Tibial artery (tissue), 4 donors: ENCODE data around the gene SGMS2.
"Not testable (repeated sequence)": the region's sequence is repeated elsewhere in the genome, so short reads cannot be mapped to it uniquely, and the experiment has no call there.

ENCODE experiments used
- DNase-seq, 2 donors: peaks; one replicate each; pipeline ENCODE4 v3.0.0-alpha.2; 2019
- H3K27ac ChIP-seq, 2 donors: fragments of 200-600 bp; sonication (generic) in 1 of 2; 1 replicate in 1 of 2; 2 replicates in 1 of 2; pipeline ENCODE4 v1.5.1; 2018 to 2019; ENCODE audit warnings: mild to moderate bottlenecking in 1 of 2
- H3K27me3 ChIP-seq, 2 donors: fragments of 200-600 bp; sonication (generic) in 1 of 2; one replicate each; pipeline versions ENCODE4 v1.5.1 to v1.6.0; 2016 to 2019
- H3K36me3 ChIP-seq, 3 donors: fragments of 200-600 bp; sonication (generic) in 2 of 3; one replicate each; pipeline ENCODE4 v1.5.1; 2016 to 2019; ENCODE audit warnings: mild to moderate bottlenecking in 2 of 3
- H3K4me1 ChIP-seq, 4 donors: fragments of 200-600 bp; sonication (generic) in 2 of 4; 1 replicate in 3 of 4; 2 replicates in 1 of 4; pipeline ENCODE4 v1.5.1; 2016 to 2019
- H3K4me3 ChIP-seq, 2 donors: fragments of 200-600 bp; sonication (generic) in 1 of 2; 1 replicate in 1 of 2; 2 replicates in 1 of 2; pipeline ENCODE4 v1.5.1; 2018 to 2019; ENCODE audit warnings: mild to moderate bottlenecking in 2 of 2
- H3K9me3 ChIP-seq, 3 donors: fragments of 200-600 bp; sonication (generic) in 1 of 3; one replicate each; pipeline ENCODE4 v1.5.1; 2016 to 2019
- intact Hi-C: fragments of 100-400 bp; cut with DNase I; formaldehyde crosslinking; loops from one replicate; pipeline ENCODE4 v1.15.0; 2023; ENCODE audit warnings: low total_unique reads
- TF ChIP-seq, protein P1 (sequence below), 2 experiments: fragments of 200-600 bp in 1 of 2; fragments of 450-650 bp in 1 of 2; IDR thresholded peaks; one replicate each; pipeline ENCODE4 v1.5.1; 2017 to 2019; ENCODE audit warnings: antibody characterized with exemption in 2 of 2, mild to moderate bottlenecking in 1 of 2, moderate library complexity in 1 of 2

Gene SGMS2

DNA sequence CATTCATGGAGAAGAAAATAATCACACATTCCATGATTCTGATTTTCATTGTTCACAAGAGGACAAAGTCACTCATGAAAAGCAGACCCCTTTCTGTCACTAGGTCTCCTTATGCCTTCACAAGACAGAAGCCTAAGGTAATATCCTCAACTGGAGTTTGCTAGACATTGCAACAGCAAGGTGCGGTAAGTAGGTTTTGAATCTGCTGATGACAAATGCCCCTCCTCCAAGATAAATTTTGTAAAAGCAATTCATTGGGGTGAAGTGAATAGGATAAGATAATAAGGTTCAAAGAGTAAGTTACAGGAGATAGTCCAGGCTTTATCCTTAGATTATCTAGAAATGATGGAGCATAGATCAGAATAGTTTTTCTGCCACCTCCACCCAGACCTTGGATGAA, 90.5 kb downstream of the SGMS2 start:
- DNase-seq: no peak
- H3K9me3 ChIP-seq: peaks cover 0 to 14% (median 6%) of the 10 kb centered on the region in 3 donors
- no peaks in the 10 kb centered on the region for H3K27me3 ChIP-seq
- peaks cover 0 to 3% (median 0%) of the 10 kb centered on the region in 4 donors for H3K4me1 ChIP-seq
- intact Hi-C loops: no loop called here
- H3K27ac ChIP-seq: no peak overlapping the region
- TF ChIP-seq, protein P1, sequence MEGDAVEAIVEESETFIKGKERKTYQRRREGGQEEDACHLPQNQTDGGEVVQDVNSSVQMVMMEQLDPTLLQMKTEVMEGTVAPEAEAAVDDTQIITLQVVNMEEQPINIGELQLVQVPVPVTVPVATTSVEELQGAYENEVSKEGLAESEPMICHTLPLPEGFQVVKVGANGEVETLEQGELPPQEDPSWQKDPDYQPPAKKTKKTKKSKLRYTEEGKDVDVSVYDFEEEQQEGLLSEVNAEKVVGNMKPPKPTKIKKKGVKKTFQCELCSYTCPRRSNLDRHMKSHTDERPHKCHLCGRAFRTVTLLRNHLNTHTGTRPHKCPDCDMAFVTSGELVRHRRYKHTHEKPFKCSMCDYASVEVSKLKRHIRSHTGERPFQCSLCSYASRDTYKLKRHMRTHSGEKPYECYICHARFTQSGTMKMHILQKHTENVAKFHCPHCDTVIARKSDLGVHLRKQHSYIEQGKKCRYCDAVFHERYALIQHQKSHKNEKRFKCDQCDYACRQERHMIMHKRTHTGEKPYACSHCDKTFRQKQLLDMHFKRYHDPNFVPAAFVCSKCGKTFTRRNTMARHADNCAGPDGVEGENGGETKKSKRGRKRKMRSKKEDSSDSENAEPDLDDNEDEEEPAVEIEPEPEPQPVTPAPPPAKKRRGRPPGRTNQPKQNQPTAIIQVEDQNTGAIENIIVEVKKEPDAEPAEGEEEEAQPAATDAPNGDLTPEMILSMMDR (IDR thresholded peaks at IDR 0.05): no peak
- H3K4me3 ChIP-seq: no peak overlapping the region
- peaks cover 0 to 15% (median 0%) of the 10 kb centered on the region in 3 donors for H3K36me3 ChIP-seq

DNA sequence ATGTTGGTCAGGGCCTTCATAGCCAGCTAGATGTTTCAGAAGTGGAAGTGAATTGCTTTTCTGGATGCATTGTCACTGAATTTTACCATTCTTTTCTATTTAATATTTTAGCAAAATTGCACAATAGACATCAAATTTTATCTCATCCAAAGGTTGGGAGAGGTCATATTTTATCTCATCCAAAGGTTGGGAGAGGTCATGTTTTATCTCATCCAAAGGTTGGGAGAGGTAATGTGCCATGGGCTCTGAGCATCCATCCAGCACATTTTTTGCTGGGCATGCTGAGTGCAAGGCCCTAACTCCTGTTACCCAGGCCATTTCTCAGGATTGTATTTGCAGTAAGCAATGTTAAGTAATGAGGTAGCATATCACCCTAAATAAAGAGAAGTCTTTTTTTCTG, 91.9 kb downstream of the SGMS2 start:
- Histone ChIP-seq H3K9me3 (peaks cover 0 to 22% (median 17%) of the 10 kb centered on the region in 3 donors), H3K27me3 (no peaks in the 10 kb centered on the region), H3K4me1 (peaks cover 0 to 3% (median 0%) of the 10 kb centered on the region in 4 donors), H3K4me3 (no peak overlapping the region), H3K27ac (no peak overlapping the region), H3K36me3 (peaks cover 0 to 9% (median 0%) of the 10 kb centered on the region in 3 donors)
- intact Hi-C loops: no loop called here
- no peak for DNase-seq
- TF ChIP-seq, protein P1 (IDR thresholded peaks at IDR 0.05): no peak

DNA sequence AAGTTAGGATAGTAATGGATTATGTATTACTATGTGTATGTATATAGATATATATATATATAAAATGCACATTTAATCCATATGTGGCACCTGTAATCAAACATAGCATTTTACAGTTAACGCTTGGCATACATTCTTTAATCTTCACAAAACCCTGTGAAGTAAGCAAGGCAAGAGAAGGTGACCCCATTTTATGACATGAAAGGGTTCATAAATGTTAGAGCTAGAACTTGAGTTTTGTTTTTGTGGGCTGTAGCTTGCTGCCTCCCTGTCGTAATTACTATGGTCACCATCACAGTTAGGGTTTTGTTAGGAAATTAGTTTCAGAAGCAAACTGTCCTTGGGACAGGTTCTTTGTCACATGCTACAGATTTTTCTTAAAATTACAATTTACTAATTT, 92.8 kb downstream of the SGMS2 start:
- TF ChIP-seq, protein P1 (IDR thresholded peaks at IDR 0.05): no peak
- H3K36me3 ChIP-seq: peaks cover 0 to 9% (median 0%) of the 10 kb centered on the region in 3 donors
- no peak overlapping the region for H3K27ac ChIP-seq
- H3K27me3 ChIP-seq: no peaks in the 10 kb centered on the region
- H3K9me3 ChIP-seq: peaks cover 0 to 27% (median 17%) of the 10 kb centered on the region in 3 donors
- H3K4me1 ChIP-seq: peaks cover 0 to 3% (median 0%) of the 10 kb centered on the region in 4 donors
- no peak for DNase-seq
- no peak overlapping the region for H3K4me3 ChIP-seq
- intact Hi-C loops: no loop called here

DNA sequence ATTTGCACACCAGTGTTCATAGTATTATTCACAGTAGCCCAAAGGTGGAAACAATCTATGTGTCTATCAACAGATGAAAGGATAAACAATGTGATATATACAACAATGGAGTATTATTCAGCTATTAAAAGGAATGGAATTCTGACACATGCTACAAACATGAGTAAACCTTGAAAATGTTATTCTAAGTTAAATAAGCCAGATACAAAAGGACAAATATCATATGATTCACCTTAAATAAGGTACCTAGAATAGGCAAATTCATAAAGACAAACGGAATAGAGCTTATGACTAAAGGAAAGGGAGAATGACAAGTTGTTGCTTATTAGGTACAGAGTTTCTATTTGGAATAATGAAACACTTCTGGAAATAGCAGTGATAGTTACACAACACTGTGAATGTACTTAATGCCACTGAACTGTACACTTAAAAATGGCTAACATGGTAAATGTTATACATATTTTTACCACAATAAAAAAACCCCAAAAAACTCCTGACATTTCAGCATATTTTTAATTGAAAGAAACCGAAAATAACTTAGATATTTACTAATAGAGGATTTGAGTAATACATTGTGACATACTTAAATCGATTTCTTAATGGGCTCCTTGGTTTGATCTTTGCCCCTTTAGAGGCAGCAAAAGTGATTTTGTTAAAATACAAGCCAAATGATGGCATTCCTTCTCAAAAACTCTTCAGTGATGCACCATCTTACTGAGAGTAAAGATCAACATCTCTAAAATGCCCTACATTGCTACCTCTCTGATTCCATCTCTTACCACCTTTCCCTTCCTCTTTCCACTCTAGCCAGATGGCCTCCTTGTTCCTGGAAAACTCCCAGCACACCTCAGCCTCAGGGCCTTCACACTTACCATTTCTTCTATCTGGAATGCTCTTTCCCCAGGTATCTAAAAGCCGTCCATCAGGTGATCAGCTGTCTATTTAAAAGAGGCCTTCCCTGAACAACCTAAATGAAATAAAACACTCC, 98.0 kb downstream of the SGMS2 start:
- intact Hi-C loops: no loop called here
- Histone ChIP-seq H3K27me3 (no peaks in the 10 kb centered on the region), H3K36me3 (no peaks in the 10 kb centered on the region), H3K4me3 (no peak overlapping the region), H3K4me1 (no peaks in the 10 kb centered on the region), H3K27ac (no peak overlapping the region), H3K9me3 (peaks cover 0 to 27% (median 17%) of the 10 kb centered on the region in 3 donors)
- no peak for DNase-seq
- TF ChIP-seq, protein P1 (IDR thresholded peaks at IDR 0.05): no peak

DNA sequence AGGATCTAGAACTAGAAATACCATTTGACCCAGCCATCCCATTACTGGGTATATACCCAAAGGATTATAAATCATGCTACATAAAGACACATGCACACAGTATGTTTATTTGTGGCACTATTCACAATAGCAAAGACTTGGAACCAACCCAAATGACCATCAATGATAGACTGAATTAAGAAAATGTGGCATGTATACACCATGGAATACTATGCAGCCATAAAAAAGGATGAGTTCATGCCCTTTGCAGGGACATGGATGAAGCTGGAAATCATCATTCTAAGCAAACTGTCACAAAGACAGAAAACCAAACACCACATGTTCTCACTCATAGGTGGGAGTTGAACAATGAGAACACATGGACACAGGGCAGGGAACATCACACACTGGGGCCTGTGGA, 101.0 kb downstream of the SGMS2 start:
- DNase-seq, H3K4me3 ChIP-seq, H3K27me3 ChIP-seq, H3K4me1 ChIP-seq, H3K36me3 ChIP-seq, intact Hi-C loops, H3K27ac ChIP-seq, H3K9me3 ChIP-seq: not testable (repeated sequence)

DNA sequence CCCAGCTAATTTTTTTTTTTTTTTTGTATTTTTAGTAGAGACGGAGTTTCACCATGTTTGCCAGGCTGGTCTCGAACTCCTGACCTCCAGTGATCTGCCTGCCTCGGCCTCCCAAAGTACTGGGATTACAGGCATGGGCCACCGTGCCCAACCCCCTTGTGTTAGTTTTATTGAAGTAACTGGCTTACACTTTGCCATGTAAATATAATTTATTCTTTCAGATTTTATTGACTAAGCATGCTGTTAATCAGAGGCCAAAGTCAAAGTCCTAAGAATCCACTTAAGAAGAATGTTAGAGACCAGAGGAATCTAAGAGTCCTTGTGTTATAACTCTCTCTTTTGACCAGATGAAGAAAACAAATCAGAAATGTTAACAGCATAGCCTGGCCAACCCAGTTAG, 102.1 kb downstream of the SGMS2 start:
- H3K4me1 ChIP-seq, H3K36me3 ChIP-seq, intact Hi-C loops, H3K9me3 ChIP-seq, H3K4me3 ChIP-seq, DNase-seq, H3K27ac ChIP-seq, H3K27me3 ChIP-seq: not testable (repeated sequence)
